ENCODE measurements around the gene BZW2.

The BZW2 gene

DNA sequence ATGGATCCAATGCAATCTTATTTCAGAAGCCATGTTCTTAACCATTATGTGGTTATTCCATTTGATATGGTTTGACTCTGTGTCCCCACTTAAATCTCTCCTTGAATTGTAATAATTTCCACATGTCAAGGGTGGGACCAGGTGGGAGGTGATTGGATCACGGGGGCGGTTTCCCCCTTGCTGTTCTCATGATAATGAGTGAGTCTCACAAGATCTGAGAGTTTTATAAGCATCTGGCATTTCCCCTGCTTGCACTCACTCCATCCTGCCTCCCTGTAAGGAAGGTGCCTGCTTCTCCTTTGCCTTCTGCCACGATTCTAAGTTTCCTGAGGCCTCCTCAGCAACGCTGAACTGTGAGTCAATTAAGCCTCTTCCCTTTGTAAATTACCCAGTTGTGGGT is 75.6 kb downstream of the BZW2 start:
- no peak for DNase-seq (ENCODE audit: low spot score)

DNA sequence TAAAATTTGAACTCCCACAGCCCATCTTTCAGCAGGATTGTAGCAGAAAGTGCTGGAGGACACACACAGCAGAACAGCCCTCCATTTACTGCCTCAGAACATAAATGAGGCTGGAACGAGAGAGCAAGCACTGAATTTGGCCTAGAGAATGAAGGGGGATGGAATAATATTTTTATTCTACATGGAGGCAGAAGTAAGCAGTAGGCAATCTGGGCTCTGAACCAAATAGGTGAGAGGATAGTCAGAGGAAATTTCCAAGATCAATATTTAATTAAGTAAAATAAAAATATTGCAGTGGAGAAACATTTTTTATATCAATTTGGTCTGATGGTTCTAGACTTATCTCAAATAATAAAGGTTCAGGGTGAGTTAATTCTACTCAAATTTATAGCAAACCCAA is 78.4 kb downstream of the BZW2 start:
- DNase-seq (ENCODE audit: low spot score) = no peak

GRCh38 chr7:16726189-16726588 is 80.2 kb downstream of the BZW2 start:
- no peak for DNase-seq (ENCODE audit: low spot score)

DNA sequence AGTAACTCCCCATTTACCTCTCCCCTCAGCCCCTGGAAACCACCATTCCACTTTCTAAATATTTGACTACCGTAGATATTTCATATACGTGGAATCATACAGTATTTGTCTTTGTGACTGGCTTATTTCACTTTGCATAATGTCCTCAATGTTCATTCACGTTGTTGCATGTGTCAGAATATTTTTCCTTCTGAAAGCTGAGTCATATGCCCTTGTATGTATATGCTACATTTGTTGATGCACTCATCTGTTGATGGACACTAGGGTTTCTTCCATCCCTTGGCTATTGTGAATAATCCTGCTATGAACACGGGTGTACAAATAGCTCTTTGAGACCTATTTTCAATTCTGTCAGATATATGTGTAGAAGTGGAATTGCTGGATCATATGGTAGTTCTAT is 81.8 kb downstream of the BZW2 start:
- no peak for DNase-seq (ENCODE audit: low spot score)

DNA sequence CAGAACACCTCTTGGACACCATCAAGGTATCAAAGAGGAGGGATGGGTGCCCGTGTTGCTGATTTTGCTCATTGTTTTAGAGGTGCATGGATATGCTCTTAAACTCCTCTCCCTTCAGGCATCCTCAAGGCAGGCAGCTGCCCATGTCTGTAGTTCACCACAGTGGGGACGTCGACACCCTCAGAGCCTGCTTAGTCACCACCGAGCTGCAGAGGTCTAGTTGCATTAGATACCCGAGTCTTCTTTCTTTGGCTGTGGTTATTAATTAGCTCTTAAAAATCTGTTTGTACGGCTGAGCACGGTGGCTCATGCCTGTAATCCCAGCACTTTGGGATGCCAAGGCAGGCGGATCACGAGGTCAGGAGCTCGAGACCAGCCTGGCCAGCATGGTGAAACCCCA is 82.8 kb downstream of the BZW2 start:
- no peak for DNase-seq (ENCODE audit: low spot score)

- DNase-seq (ENCODE audit: low spot score) = no peak
Observed at GRCh38 chr7:16729541-16729940, 83.6 kb downstream of the BZW2 start.

DNA sequence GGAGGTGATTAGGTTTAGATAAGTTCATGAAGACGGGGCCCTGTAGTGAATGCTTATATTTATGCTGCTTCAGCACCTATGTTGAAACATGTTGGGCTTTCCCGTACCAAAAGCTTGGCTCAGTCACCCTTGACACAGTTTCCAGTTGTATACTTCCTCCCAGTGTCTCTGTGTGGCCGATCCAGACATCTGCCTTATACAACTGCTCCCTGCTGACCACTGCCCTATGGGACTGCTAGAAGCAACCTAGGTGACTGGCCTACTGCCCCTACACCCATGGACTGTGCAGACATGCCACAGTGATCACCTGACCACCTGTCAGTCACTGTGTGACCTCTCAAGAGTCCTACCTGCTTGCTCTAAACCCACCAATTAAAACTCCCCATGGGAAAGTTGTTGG is 85.0 kb downstream of the BZW2 start:
- DNase-seq (ENCODE audit: low spot score) = no peak

GRCh38 chr7:16732828-16733227 is 86.8 kb downstream of the BZW2 start:
- no peak for DNase-seq (ENCODE audit: low spot score)

DNA sequence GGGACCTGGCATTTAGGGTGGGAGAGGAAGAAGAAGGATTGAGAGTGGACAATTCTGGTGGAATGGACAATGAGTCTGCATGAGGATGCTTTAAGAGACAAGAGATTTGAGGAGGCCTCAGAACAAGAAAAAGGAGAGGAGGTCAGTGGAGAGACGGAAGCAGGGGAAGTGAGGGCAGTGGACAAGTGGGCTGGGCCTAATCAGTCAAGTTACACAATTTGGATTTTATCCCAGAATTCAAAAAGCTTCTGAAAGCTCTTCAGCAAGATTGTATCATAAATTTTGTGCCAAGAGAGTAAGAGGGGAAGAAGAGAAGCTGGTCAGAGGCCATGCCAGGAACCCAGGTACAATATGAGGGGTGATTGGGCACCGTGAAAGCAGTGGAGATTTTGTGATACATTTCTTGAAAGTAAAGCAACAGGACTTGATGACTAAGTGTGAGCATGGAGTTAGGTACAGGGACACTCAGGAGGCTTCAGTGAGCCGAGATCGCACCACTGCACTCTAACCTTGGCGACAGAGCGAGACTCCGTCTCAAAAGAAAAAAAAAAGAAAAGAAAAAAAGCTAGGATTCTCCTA is 88.3 kb downstream of the BZW2 start:
- no peak for DNase-seq (ENCODE audit: low spot score)

DNA sequence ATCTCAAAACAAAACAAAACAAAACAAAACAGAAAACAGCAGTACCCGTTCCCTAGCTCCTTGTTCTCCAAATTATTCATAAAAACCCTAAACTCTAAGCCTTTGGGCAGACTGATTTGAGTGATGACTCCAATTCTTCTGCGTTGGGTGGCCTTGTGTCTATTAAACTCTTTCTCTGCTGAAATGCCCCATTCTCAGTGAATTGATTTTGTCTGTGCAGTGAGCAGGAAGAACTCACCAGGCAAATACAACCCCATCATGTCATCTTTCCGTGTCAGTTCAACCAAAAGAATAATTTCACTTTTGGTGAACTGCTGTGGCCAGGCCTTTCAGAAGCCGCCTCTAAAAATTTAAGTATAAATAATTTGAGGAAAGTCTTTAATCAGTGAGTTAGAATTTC is 89.0 kb downstream of the BZW2 start:
- no peak for DNase-seq (ENCODE audit: low spot score)

DNA sequence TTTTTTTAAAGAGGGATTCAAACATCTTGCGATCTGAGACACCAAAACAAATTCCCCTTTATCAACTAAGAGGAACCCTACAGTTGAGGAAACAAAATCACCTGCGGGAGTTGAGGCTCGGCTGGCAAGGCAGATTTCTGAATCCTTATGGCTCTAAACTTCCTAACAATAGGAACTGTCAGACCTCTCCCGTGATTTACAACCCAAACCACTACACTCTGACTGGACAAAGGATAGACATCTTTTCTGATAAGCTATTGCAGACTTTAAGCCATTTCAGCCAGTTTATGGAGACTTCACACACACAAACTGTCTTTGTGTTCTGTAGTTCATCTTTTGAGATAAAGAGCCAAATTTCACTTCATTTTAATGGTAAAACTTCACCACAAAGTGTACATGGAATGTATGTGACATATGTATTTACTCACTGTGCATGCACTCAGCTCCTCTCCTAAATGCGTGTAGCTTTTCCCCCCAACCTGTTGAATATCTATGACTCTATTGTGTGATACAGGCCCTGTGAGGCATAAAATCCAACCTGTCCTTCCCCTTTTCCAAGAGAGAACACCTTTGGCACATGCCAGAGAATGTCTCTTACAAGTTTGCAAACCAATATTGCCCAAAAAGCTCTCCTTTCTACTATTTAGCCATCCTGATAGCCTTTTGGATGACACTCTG is 92.2 kb downstream of the BZW2 start:
- DNase-seq (ENCODE audit: low spot score) = no peak

GRCh38 chr7:16739863-16740622 is 94.1 kb downstream of the BZW2 start:
- DNase-seq (ENCODE audit: low spot score) = no peak

DNA sequence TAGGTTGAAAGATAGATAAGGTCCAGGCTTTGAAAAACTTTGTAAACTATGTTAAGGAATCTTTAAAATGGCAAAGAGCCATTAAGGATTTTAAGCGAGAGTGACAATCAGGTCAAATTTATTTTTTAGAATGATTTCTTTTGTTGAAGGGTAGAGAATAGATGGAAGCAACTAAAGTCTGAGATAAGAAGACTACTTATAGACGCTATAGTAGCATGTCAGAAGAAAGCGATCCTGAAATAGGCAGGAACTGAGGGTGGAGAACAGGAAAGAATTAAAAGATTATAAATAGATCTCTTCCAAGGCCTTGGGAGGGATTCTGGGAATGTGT is 94.6 kb downstream of the BZW2 start:
- DNase-seq (ENCODE audit: low spot score) = no peak

- DNase-seq (ENCODE audit: low spot score) = no peak
Observed at GRCh38 chr7:16740996-16741395, 95.0 kb downstream of the BZW2 start.

DNA sequence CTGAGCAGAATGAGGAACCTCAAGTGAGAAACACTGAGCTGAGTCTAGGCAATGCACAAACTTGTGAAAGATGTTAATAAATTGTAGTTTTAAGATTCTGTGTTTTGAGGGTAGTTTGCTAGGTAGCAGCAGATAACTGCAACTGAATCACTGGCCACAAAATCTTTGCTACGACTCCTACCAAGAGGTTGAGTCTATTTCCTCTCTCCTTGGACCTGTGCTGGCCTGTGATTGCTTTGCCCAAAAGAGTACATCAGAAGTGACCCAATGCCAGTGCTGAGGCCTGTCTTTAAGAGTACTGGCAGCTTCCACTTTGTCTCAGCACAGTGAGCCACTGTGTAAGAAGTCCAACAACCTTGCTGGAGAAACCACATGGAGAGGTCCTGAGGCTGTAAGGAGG is 95.7 kb downstream of the BZW2 start:
- no peak for DNase-seq (ENCODE audit: low spot score)

DNA sequence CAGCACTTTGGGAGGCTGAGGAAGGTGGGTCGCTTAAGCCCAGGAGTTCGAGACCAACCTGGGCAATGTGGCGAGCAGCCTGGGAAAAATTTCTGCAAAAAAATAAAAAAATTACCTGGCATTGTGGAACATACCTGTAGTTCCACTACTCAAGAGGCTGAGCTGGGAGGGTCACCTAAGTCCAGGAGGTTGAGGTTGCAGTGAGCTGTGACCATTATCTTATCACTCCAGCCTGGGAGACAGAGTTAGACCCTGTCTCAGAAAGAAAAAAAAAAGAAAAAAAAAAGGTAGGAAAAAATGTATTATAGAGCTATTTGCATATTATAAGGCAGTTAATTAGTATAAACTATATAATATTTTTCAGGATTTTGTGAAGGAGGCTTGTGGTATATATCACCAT is 96.6 kb downstream of the BZW2 start:
- DNase-seq (ENCODE audit: low spot score) = no peak

- no peak for DNase-seq (ENCODE audit: low spot score)
Observed at GRCh38 chr7:16743236-16743635, 97.3 kb downstream of the BZW2 start.

DNA sequence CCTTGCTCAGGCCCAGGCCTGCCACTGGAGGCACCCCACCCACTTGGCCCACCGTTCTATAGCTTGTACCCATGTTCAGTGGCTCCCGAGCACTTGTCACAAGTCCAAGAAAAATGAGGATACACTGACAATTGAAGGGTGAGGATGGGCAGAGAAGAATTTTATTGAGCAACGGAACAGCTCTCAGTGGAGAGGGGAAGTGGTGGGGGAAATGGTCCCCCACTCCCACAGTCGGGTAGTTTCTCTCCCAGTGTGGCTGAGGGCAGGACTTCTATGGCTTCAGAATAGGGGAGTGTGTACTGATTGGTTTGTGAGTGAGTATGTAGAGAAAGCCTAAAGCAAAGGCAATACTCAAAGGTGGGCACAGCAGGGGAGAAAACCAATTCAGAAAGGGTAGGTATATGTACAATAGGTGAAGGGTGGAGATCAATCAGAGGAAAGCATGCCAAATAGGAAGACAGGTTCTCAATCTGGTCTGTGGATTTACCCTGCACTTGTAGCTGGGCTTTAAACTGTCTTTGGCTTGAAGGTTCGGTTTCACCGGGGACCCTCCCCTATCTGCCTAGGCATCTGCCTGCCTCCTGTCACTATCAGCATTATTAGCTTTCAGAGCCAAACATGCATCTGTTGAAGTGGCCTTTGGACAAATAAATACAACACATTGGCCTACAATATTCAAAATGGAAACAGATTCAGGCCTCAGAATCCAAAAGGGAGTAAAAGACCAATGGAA is 98.7 kb downstream of the BZW2 start:
- DNase-seq (ENCODE audit: low spot score) = no peak

- no peak for DNase-seq (ENCODE audit: low spot score)
Observed at GRCh38 chr7:16745645-16746044, 99.7 kb downstream of the BZW2 start.

DNA sequence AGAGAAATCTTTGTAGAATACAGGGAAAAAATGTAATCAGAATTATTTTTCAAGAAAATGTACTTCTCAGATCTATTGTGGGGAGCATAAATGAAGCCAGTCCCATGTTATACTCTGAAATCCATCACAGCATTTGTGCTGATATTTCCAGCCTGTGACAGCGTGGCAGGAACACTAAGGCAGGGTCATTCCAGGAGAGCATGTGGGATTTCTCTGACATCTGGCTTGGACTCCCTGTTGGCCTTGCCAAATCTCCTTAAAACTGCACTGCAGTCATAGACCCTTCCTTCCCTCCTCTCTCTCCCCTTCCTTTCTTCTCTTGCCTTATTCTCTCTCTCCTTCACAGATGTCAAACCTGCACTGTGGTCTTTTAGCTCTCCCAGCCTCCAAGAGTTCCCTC is 101.1 kb downstream of the BZW2 start:
- DNase-seq (ENCODE audit: low spot score) = no peak

GRCh38 chr7:16753102-16753931 is 107.3 kb downstream of the BZW2 start, which contains the start of gene TSPAN13:
TSS of gene TSPAN13 (plus strand) at chr7:16753755. CDS start at chr7:16753968, 213 bp downstream.
- peak; percentile 78 for DNase-seq (ENCODE audit: low spot score)

Measured in left forelimb (tissue), 1 donor.